HG03354 (cell line): Measurements from ENCODE around the gene UNC45B.
"Not testable (repeated sequence)": the region's sequence is repeated elsewhere in the genome, so short reads cannot be mapped to it uniquely, and the experiment has no call there.

Source experiments
- ATAC-seq: cut with Tn5 transposase; IDR thresholded peaks from one replicate; pipeline ENCODE4 v1.9.1; 2021; ENCODE audit warnings: mild to moderate bottlenecking; ENCODE audit not compliant: unreplicated experiment, poor library complexity, severe bottlenecking

UNC45B gene

GRCh38 chr17:35212668-35213067 lies 65.1 kb downstream of the UNC45B start:
- no peak for ATAC-seq

GRCh38 chr17:35213412-35213940 lies 65.9 kb downstream of the UNC45B start:
- ATAC-seq = no peak

GRCh38 chr17:35214192-35214591 lies 66.6 kb downstream of the UNC45B start:
- ATAC-seq = no peak

GRCh38 chr17:35214631-35215273 lies 67.1 kb downstream of the UNC45B start:
- no peak for ATAC-seq

- ATAC-seq = no peak
Observed at GRCh38 chr17:35217107-35217506, 69.5 kb downstream of the UNC45B start.

GRCh38 chr17:35218915-35219314 lies 71.3 kb downstream of the UNC45B start:
- ATAC-seq = no peak

GRCh38 chr17:35222452-35222851 lies 74.8 kb downstream of the UNC45B start:
- ATAC-seq = no peak

GRCh38 chr17:35224436-35224835 lies 76.8 kb downstream of the UNC45B start:
- no peak for ATAC-seq

GRCh38 chr17:35227546-35227945 lies 79.9 kb downstream of the UNC45B start:
- ATAC-seq = no peak

GRCh38 chr17:35229638-35230037 lies 82.0 kb downstream of the UNC45B start:
- no peak for ATAC-seq

- ATAC-seq = not testable (repeated sequence)
Observed at GRCh38 chr17:35234315-35234714, 86.7 kb downstream of the UNC45B start.

- no peak for ATAC-seq
Observed at GRCh38 chr17:35235289-35235688, 87.7 kb downstream of the UNC45B start.

GRCh38 chr17:35235917-35236316 lies 88.3 kb downstream of the UNC45B start:
- ATAC-seq = no peak

GRCh38 chr17:35236821-35237220 lies 89.2 kb downstream of the UNC45B start:
- ATAC-seq = no peak

GRCh38 chr17:35238821-35239220 lies 91.2 kb downstream of the UNC45B start:
- ATAC-seq = no peak
